Measurements from ENCODE around the gene SYT12. TPM values are rescaled to one million over a fixed set of nuclear protein-coding genes. Genes with fewer than 3 reads are reported as not detected.

SYT12 gene
- total RNA-seq, 2 donors from 2014 or later, result 0.43 to 0.47 TPM

DNA sequence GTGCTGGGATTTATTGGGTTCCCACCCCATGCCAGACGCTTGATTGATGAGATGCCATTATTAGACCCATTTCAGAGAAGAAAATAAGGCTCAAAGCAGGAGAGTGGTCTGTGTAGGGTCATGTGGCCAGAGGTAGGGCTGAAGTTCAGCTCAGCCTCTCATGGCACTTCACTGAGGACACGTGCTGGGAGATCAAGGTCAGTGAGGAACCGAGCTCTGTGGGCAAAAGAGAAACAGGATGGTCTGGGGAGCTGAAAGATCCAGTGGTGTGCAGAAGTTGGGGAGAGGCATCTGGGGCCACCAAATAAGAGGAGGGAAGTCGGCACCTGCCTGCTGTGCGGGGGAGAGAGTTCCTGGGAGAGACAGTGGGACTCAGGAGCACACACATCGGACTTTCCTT is 53.3 kb downstream of the SYT12 start:
- intact Hi-C loops (cut with DNase I, micrococcal nuclease), result no loop called here
- ATAC-seq (no peak), DNase-seq (no peak)

DNA sequence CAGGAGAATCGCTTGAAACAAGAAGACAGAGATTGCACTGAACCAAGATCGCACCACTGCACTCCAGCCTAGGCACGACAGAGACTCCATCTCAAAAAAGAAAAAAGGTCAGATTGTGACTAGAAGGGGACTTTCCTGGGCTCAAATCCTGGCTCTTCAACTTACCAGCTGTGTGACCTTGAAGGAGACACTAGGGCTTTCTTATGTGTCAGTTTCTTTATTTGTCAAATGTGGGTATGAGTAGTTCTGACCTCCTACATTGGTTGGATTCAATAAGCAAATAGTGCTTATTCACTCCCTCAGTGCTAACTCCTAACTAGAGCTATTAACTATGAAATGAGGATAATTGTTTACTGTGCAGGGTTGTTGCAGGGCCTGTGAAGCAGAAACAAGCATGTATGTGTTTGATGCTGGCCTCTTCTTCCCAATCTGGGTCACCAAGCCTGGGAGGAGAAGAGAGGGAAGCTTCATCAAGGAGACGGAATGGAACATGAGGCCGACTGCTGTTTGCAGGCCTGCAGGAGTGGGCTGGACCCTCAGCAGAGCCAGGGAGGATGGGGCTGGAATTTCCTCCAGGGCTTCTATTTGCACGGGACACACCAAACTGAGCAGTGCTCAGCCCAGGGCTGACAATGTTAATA is 56.3 kb downstream of the SYT12 start:
- DNase-seq (no peak), ATAC-seq (no peak)
- intact Hi-C loops (cut with DNase I, micrococcal nuclease), result no loop called here

DNA sequence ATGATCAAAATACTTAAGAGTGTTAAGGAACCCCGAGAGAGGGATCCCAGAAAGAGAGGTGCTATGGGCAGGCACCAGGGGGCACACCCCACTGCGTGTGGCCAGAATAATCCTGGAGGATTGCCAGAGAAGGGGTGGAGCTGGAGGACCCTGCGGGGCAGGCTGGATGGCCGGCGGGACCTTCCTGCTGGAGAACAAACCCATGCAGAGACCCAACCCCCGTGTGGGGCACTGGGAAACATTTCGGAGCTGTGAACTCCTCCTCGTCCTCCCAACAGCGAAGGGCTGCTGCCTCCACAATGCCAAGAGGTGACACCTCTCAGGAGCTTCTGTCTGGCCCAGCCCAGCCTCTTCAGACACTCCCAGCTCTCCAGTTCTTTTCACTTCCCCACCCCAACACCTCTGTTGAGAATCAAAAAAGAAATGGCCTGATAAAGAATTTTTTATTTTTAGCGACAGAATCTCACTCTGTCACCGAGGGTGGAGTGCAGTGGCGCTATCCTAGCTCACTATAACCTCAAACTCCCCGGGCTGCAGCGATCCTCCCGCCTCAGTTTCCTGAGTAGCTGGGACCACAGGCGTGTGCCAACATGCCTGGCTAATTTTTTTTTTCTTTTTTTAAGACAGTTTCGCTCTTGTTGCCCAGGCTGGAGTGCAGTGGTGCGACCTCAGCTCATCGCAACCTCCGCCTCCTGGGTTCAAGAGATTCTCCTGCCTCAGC is 59.3 kb downstream of the SYT12 start:
- DNase-seq (peak in 1 of 2 donors; percentile 23), ATAC-seq (no peak)

DNA sequence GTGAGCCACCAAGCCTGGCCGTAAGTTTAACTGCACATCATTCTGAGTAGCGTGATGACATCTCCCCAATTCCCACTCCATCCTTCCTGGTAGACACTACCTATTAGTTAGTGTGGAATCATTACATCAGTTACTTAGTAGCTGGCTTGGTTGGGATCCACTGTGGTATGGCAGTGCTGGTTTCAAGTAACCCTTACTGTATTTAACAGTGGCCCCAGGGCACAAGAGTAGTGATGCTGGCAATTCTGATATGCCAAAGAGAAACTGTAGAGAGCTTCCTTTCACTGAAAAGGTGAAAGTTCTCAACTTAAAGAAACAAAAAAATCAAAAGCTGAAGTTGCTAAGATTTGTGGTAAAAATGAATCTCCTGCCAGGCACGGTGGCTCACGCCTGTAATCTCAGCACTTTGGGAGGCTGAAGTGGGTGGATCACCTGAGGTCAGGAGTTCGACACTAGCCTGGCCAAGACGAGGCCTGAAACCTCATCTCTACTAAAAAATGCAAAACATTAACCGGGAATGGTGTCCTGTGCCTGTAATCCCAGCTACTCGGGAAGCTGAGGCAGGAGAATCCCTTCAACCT is 60.9 kb downstream of the SYT12 start:
- intact Hi-C loops (cut with DNase I, micrococcal nuclease), result no loop called here
- no peak for ATAC-seq

More for the DNA sequence above, 59.3 kb downstream of the SYT12 start:
- intact Hi-C loops (cut with DNase I, micrococcal nuclease), result no loop called here

GRCh38 chr11:67085617-67086016 is 62.7 kb downstream of the SYT12 start:
- no peak for ATAC-seq
- intact Hi-C loops (cut with DNase I, micrococcal nuclease), result no loop called here
- no peak for DNase-seq

More for the DNA sequence above, 60.9 kb downstream of the SYT12 start:
- no peak for DNase-seq

GRCh38 chr11:67090717-67091116 is 67.8 kb downstream of the SYT12 start:
- no peak for ATAC-seq
- DNase-seq, result no peak
- intact Hi-C loops (cut with DNase I, micrococcal nuclease), result no loop called here

- no peak for DNase-seq
- ATAC-seq, result no peak
- intact Hi-C loops (cut with DNase I, micrococcal nuclease), result no loop called here
Observed at GRCh38 chr11:67095214-67095507, 72.2 kb downstream of the SYT12 start.

- intact Hi-C loops (cut with DNase I, micrococcal nuclease), result no loop called here
- DNase-seq, result no peak
- ATAC-seq, result no peak
Observed at GRCh38 chr11:67098799-67099429, 76.0 kb downstream of the SYT12 start.

DNA sequence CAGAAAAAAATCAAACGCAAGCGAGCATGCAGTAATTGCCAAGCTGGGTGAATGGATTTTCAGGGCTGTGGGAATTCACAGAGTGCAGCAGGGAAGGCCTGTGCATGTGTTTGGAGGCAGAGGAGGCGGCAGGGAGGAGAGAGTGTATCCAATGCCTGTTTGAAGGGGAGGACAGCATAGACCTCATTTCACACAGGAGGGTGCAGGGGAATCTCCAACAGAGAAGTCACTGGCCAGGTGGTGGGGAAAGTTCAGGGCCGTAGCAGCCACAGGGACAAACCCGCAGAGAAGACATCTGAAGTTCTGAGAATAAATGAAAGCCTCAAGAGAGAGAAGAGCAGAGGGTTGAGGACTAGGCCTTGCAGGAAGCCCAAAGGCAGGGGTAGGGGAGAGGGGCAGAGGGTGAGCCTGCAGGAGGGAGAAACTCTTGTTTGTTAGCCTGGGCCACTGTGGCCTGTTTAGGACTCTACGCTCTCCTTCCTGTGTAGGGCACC is 76.9 kb downstream of the SYT12 start:
- intact Hi-C loops (cut with DNase I, micrococcal nuclease), result no loop called here
- no peak for ATAC-seq

More for the DNA sequence above, 76.9 kb downstream of the SYT12 start:
- no peak for DNase-seq

Small RNA genes lying within 50 kb of the gene (microRNA-seq; reads per million reads assigned to microRNA genes)
- gene MIR6860, result 0 reads per million in 2 donors

Other genes starting within 250 kb of the SYT12 start
- 10 to 100 TPM; 25.5 to 28.3 TPM for gene RCE1, start 179.7 kb upstream of the SYT12 start, total RNA-seq
- 10 to 100 TPM; 32.7 to 46.3 TPM for gene LRFN4, start 166.1 kb upstream of the SYT12 start, total RNA-seq
- 10 to 100 TPM; 47.2 to 65.2 TPM for gene PC, start 64.8 kb upstream of the SYT12 start, total RNA-seq
- gene C11orf86, start 47.8 kb upstream of the SYT12 start, total RNA-seq, result 10 to 100 TPM; 24.5 to 82.9 TPM
- gene RHOD, start 33.7 kb downstream of the SYT12 start, total RNA-seq, result 1 to 10 TPM; 9.7 to 10.0 TPM
- gene KDM2A, start 96.1 kb downstream of the SYT12 start, total RNA-seq, result 10 to 100 TPM; 62.3 to 71.9 TPM
- gene GRK2, start 243.3 kb downstream of the SYT12 start, total RNA-seq, result 100 to 1,000 TPM in 1 of 2 donors, 10 to 100 TPM in 1; 95.8 to 119 TPM

Data from left colon (tissue), 2 donors.